ENCODE data around the gene SKI. TPM values are rescaled to one million over a fixed set of nuclear protein-coding genes. Genes with fewer than 3 reads are reported as not detected.

SKI gene
- total RNA-seq, 1 donor from 2014 or later: 132 TPM

DNA sequence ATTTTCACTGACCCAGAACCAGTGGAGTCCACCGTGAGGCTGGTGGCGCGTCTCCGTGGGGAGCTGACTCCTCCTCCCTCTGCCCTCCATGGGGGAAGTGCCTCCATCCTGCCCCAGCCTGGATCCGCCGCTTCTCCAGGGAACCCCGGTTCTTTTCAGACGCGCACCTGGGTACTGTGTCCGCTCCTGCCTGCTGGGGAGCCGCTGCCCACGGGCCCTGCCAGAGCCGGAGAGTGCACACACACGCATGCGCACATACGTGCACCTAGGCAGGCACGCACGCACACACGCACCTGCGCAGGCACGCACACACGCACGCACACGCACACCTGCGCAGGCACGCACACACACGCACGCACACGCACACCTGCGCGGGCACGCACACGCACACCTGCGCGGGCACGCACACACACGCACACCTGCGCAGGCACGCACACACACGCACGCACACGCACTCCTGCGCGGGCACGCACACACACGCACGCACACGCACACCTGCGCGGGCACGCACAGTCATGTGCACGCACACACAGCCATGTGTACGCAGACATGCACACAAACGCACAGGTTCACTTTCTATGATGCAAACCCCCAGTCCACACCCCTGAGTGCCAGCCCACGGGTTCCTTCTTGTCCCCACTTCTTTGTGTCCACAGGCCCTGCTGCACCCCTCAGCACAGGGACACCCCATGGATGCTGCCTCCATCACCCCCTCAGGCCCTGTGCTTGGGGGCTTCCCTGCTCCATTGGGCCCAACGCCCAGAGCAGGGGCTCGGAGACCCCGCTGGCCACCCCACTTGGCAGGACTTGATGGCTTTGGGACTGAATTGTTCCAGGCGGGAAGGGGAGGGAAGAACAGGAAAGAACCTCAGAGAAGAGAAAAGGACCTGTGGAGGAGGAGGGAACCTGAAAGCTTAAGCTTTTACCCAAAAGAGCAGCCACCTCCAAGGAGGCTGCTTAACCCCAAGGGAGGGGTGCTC, 120.5 kb downstream of the SKI start:
- Mint-ChIP-seq H3K36me3 (ENCODE audit: unreplicated experiment) (no peaks in the 10 kb centered on the region), H3K27me3 (ENCODE audit: unreplicated experiment) (no peaks in the 10 kb centered on the region), H3K4me1 (ENCODE audit: unreplicated experiment) (peaks cover 3% of the 10 kb centered on the region), H3K4me3 (ENCODE audit: unreplicated experiment) (no peak overlapping the region), H3K27ac (ENCODE audit: unreplicated experiment) (no peak overlapping the region), H3K9me3 (ENCODE audit: unreplicated experiment) (no peaks in the 10 kb centered on the region)
- DNase-seq (ENCODE audit: extremely low spot score, unreplicated experiment): no peak
- TF ChIP-seq, protein P1, sequence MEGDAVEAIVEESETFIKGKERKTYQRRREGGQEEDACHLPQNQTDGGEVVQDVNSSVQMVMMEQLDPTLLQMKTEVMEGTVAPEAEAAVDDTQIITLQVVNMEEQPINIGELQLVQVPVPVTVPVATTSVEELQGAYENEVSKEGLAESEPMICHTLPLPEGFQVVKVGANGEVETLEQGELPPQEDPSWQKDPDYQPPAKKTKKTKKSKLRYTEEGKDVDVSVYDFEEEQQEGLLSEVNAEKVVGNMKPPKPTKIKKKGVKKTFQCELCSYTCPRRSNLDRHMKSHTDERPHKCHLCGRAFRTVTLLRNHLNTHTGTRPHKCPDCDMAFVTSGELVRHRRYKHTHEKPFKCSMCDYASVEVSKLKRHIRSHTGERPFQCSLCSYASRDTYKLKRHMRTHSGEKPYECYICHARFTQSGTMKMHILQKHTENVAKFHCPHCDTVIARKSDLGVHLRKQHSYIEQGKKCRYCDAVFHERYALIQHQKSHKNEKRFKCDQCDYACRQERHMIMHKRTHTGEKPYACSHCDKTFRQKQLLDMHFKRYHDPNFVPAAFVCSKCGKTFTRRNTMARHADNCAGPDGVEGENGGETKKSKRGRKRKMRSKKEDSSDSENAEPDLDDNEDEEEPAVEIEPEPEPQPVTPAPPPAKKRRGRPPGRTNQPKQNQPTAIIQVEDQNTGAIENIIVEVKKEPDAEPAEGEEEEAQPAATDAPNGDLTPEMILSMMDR (IDR thresholded peaks at IDR 0.05): no peak

DNA sequence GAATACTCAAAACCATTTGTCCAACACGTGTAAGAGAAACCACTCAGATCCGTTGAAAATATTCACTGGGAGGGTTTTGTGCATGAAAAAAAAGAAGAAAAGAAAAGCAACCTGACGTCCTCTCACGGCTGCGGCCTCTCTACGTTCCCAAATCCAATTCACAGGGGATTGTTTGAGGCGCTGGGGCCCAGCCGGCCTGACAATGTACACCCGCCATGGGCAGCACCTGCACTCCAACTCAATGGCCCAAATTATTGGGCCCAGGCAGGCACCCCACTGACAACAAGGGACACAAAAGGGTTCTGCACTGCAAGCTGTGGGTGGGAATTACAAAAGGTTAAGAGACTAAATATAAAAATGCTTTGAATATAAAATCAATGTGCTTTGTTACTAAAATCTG, 121.7 kb downstream of the SKI start:
- Mint-ChIP-seq H3K4me1 (ENCODE audit: unreplicated experiment) (peaks cover 6% of the 10 kb centered on the region), H3K9me3 (ENCODE audit: unreplicated experiment) (no peaks in the 10 kb centered on the region), H3K27me3 (ENCODE audit: unreplicated experiment) (no peaks in the 10 kb centered on the region), H3K27ac (ENCODE audit: unreplicated experiment) (no peak overlapping the region), H3K36me3 (ENCODE audit: unreplicated experiment) (no peaks in the 10 kb centered on the region), H3K4me3 (ENCODE audit: unreplicated experiment) (no peak overlapping the region)
- no peak for DNase-seq (ENCODE audit: extremely low spot score, unreplicated experiment)
- TF ChIP-seq, protein P1 (IDR thresholded peaks at IDR 0.05): no peak

DNA sequence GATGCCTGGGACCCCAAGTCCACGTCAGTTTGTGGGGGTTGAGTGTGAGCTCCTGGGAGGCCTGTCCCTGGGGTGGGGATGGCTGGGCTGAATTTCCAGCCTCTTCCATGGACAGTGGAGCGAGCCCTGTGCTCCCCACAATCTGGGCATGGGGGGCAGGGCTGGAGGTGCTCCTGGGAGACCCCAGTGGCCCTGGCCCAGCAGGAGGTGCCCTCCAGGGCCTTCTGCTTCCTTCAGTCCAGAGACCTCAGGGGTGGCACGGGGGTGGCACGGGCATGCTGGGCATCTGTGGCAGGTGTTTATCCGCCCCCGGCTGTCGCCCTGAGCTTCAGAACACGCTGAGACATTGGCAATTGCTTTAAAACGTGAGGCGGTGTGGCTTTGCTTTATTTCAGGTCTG, 122.4 kb downstream of the SKI start:
- Mint-ChIP-seq H3K9me3 (ENCODE audit: unreplicated experiment) (no peaks in the 10 kb centered on the region), H3K4me1 (ENCODE audit: unreplicated experiment) (peaks cover 6% of the 10 kb centered on the region), H3K27ac (ENCODE audit: unreplicated experiment) (no peak overlapping the region), H3K4me3 (ENCODE audit: unreplicated experiment) (no peak overlapping the region), H3K27me3 (ENCODE audit: unreplicated experiment) (no peaks in the 10 kb centered on the region), H3K36me3 (ENCODE audit: unreplicated experiment) (no peaks in the 10 kb centered on the region)
- TF ChIP-seq, protein P1 (IDR thresholded peaks at IDR 0.05): no peak
- no peak for DNase-seq (ENCODE audit: extremely low spot score, unreplicated experiment)

DNA sequence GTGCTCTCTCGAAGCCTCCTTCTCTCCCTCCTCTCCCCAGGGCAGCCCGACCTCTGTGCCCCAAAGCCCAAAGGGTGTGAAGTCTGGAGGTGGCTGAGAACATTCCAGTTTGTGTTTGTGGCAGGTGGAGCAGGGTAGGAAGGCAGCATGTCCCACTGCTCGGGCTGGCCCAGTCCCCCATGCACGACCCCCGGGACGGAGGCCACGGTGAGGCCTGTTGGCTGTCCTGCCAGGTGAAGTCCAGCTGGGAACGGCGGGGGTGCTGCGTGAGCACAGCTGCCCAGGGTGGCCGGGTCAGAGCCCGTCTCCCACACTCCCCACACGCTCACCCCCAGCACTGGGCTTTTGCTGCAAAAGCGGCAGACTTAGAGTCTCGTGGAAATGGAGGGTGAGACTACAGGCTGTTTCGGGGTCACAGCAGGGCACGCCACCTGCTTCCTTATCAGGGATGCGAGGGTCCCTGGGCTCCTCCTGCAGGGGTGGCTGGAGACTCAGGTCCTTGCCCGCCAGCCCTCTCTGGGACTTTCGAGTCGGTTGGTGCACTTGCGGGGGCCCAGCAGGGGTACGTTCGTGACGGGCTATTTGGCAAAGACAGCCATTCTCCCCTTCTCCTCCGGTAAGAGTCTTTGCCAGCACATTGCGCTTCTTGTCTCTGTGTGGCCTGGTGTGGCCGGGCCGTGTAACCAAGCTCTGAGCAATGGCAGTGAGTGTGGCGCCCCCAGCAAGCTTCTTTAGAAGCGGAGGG, 123.0 kb downstream of the SKI start:
- Mint-ChIP-seq H3K27ac (ENCODE audit: unreplicated experiment) (no peak overlapping the region), H3K4me1 (ENCODE audit: unreplicated experiment) (peaks cover 6% of the 10 kb centered on the region), H3K36me3 (ENCODE audit: unreplicated experiment) (no peaks in the 10 kb centered on the region), H3K4me3 (ENCODE audit: unreplicated experiment) (no peak overlapping the region), H3K27me3 (ENCODE audit: unreplicated experiment) (no peaks in the 10 kb centered on the region), H3K9me3 (ENCODE audit: unreplicated experiment) (no peaks in the 10 kb centered on the region)
- TF ChIP-seq, protein P1 (IDR thresholded peaks at IDR 0.05): no peak
- no peak for DNase-seq (ENCODE audit: extremely low spot score, unreplicated experiment)

DNA sequence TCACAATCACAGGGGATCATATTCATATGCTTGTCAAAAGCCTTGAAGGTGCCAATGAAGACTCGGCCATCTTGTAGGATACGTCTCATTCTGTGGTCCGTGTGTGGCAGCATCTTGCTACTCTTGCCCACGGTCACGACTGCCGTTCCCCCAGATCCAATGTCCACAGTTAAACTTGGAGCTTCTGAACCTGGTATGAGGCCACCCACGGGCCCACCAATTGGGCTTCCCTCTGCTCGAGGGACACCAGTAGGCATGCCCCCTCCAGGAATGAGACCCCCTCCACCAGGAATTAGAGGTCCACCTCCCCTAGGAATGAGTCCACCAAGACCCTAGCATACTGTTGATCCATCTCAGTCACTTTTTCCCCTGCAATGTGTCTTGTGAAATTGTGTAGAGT, 123.6 kb downstream of the SKI start:
- no peak for DNase-seq (ENCODE audit: extremely low spot score, unreplicated experiment)
- H3K36me3 Mint-ChIP-seq (ENCODE audit: unreplicated experiment): no peaks in the 10 kb centered on the region
- H3K4me3 Mint-ChIP-seq (ENCODE audit: unreplicated experiment): no peak overlapping the region
- H3K27me3 Mint-ChIP-seq (ENCODE audit: unreplicated experiment): no peaks in the 10 kb centered on the region
- no peak overlapping the region for H3K27ac Mint-ChIP-seq (ENCODE audit: unreplicated experiment)
- peaks cover 6% of the 10 kb centered on the region for H3K4me1 Mint-ChIP-seq (ENCODE audit: unreplicated experiment)
- H3K9me3 Mint-ChIP-seq (ENCODE audit: unreplicated experiment): no peaks in the 10 kb centered on the region
- TF ChIP-seq, protein P1 (IDR thresholded peaks at IDR 0.05): no peak

All from osteocyte (in vitro differentiated cells).